IPS-NIHi11 (cell line): Measurements from ENCODE around the gene L1CAM.
A peak's percentile ranks its signal among the peaks of the same experiment; 100 is the strongest.
"Not testable (repeated sequence)": the region's sequence is repeated elsewhere in the genome, so short reads cannot be mapped to it uniquely, and the experiment has no call there.

ENCODE experiments used
- DNase-seq: peaks from one replicate; pipeline ENCODE4 v3.0.0; 2012; ENCODE audit warnings: mixed read lengths, low spot score

L1CAM gene

DNA sequence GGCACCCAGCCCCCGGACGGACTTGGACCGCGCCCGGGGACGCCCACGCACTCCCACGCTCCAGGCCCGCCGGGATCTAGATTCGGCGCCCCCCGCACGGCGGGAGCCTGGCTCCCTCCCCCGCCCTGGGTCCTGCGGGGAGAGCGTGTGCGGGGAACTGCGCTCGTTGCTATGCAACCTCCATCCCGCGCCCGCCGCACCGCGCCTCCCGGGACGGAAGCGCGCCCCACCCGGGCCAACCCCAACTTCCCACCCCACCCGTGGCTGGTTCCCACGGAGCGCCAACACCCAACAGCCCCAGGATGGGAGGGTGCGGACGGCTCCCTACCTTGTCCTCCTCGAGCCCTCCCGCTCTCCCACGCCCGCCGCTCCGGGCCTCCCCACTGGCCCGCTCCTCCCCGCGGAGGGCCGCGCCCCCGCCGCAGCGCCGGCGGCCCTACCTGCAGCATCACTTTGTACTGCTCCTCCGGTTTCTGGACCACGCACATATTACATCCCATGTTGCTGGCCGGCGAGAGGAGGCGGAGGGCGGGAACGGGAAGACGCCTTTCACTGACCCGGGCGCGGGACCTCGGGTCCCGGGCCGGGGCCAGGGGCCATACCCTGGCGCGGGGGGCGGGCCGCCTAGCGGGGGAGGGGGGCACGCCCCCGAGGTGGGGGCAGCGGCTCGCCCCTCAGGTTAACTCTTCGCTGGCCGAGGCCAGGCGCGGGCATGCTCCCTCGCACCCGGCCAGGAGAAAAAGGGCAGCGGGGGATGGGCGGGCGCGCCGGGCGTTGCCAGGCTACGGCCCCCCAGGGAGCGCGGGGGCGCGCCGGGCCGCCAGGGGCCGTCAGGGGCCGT is 56.0 kb downstream of the L1CAM start, which contains the start of gene PDZD4:
Gene PDZD4 (minus strand): TSS at position 746 of the 841 bp plus-strand sequence. CDS start 246 bp downstream, at position 500.
- DNase-seq, result peak; percentile 53

DNA sequence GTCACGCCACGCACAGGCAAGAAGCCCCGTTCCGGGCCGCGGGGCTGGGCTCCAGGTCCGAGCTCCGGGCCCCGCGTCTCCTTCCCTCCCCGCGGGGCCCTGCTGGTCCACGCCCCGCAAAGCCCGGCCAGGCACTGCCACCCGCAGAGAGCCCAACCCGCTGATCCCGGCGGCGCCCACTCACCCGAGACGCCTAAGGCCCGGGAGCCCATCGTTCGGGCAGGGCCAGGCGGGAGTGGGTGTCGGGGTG is 56.5 kb downstream of the L1CAM start:
- no peak for DNase-seq

DNA sequence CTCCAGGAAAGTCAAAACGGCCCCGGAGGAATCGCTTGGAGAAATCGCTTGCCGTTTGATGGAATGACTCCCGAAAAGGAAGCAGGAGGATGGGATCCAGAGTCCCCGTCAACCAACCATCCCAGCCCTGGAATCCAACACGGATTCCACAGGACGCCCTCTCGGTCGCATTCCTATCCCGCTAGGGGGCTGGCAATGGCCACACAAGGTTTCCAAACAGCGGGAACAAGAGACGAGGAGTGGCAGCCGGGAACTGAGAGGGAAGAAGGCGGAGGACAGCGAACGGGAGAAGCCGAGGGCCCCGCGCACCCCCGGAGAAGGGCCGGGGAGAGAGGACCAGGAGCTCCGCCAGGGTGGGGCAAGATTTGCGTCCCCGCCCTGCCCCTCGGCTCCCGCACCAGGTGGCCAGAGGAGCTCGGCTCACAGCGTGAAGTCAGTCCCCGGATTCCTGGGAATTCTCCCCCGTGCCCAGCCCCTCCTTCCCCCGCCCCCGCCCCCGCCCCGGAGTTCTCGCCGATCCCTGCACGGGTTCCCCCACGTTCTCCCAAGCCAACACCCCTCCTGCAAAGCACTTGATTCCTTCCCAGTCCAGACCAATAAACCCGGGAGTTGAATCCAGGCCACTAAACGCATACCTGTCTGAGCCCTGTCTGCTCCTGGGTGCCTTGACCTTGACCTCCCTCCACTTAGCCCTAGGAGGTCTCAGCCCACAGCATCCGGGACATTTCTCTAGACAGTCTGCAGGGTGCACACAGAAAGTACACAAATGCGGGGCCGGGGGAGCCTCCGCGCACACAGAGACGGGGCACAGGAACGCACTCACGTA is 57.0 kb downstream of the L1CAM start:
- no peak for DNase-seq

DNA sequence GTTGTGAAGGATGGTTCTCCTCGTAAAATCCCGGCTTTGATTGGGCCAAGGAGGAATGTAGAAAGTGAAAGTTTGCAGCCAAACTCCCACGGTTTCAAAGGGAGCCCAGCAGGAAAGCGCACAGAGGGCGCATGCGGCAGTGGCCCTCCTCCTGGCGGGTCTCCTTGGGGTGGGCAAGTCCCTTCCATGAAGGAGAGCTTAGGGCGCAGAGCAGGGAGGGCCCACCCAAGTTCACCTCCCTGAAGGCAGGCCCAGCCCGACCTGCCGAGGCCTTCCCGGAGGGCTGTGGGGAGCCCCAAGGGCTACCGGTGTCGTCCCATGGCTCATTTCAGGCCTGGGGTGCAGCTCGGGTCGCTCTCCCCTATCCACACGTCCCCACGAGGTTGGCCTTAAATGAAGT is 57.7 kb downstream of the L1CAM start:
- DNase-seq, result no peak

DNA sequence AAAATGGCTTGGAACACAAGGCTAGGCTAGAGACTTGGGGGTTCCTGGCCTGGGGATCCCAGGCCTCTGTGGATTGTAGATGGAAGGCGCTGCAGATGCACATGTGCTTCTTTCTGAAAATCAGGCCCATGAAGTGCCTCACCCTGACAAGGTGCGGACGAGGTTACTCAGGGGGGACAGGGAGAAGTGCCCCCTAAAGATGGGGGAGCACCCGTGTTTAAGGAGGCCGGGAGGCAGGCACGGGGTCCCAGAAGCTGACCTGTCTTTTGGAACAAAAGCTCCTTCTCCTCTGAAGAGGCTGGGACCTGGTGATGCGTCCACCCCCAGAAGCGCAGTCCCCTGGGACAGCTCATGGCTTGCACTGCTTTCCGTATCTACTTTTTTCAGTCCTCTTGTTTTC is 58.1 kb downstream of the L1CAM start:
- DNase-seq, result no peak

DNA sequence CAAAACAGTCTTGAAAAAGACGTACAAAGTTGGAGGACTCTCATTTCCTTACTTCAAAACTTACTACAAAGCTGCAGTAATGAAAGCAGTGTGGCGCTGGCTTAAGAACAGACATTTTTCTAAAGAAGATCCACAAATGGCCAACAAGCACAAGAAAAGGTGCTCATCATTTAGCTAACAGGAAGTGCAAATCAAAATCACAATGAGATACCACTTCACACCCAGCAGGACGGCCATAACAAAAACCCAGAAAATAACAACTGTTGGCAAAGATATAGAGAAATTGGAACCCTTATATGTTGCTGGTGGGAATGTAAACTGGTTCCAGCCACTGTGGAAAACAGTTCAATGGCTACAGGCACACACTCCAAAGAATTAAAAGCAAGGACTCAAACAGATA is 59.0 kb downstream of the L1CAM start:
- DNase-seq, result no peak

DNA sequence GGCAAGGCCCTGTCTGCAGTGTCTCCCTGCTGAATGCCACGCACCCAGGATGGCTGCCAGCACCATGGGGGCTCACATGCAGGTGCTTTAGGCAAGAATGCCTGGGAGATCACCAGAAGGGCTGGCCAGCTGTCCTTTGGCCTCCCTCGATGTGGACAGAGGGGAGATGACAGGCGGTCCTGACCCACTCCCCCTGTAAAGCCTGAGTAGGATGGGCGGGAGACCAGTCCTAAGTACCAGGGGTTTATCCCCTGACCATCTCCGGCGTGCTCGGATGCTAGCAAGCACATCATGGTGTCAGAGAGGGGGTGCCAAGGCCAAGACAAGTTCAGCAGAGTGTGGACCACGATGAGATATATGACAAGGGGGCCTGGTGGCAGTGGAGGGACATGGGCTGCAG is 60.9 kb downstream of the L1CAM start:
- DNase-seq, result no peak

DNA sequence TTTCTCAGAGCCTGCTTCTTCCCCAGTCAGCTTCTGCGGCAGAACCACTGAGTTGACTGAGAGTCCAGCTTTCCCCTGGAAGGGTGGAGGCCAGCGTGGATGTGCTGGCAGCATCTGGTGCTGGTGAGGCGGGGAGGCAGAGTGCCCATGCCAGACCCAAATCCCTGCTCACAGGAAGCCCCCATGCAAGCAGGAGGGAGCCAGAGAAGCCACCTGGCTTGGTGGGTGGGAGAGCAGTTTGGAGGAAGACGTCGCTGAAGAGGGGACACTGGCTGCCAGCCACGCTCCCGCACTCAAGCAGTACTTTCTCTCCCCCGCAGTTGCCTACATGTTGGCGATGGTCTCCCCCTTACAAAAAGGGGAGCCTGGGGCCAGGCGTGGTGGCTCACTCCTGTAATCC is 61.6 kb downstream of the L1CAM start:
- DNase-seq, result no peak

DNA sequence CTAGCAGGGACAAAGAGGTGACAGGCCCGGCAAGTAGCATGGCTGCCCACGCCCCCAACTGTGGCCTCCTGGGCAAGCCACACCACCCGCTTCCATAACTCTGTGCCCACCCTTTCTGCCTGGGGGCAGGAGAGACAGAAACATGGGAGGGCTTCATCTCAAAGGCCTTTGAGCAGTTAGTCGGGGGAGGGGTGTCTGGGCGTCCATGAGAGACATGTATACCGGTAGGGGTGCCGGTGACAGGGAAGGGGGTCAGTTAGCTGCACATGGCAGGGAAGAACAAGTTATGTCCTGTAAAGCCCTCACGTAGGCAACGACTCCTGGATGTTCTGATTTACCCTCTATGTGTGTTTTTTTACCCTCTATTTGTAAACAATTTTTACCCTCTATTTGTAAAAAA is 64.9 kb downstream of the L1CAM start:
- no peak for DNase-seq

DNA sequence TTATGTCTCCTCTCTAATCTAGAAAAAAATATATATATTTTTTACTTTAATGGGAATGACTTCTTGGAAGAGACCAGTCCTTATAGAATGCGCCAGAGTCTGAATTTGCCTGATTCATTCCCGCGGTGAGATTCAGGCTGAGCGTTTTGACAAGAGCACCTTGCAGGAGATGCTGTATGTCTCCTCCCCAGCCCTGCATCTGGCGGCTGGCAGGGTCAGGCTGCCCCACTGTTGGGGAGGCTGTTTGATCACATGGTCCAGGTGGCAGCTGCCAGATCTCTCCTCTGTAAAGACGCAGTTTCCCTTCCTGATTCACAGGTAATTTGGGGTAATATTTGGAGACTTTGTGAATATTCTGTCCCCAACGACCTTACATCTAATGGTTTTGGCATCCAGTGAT is 65.4 kb downstream of the L1CAM start:
- no peak for DNase-seq

DNA sequence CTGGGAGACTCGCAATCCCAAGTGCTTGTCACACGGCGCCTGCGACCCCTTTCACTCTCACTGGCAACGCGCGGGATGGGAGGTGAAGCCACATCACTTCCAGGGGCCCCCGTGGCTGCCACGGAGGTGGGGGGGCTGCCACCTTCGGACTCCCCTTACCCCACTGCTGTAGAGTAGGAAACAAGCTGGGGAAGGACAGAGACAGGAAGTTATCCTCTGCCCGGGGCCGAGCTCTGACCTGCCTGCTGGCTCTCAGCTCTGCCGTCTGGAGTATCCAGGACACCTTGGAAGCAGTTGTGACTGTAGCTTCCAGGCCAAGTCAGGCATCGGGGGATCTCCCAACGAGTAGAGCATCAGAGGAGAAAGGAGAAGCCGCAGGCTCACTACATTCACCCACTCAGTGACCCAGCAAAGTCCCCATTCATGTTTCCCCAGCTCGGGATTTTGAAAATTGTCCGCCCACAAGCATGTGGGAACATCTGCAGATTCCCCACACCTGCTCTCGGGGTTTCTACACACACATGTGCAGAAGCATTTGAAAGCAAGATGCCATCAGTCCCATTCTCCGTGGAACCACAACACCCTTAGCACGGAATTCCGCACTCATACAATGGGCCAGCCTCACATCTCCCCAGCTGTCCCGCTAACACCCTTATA is 66.5 kb downstream of the L1CAM start:
- DNase-seq, result no peak

DNA sequence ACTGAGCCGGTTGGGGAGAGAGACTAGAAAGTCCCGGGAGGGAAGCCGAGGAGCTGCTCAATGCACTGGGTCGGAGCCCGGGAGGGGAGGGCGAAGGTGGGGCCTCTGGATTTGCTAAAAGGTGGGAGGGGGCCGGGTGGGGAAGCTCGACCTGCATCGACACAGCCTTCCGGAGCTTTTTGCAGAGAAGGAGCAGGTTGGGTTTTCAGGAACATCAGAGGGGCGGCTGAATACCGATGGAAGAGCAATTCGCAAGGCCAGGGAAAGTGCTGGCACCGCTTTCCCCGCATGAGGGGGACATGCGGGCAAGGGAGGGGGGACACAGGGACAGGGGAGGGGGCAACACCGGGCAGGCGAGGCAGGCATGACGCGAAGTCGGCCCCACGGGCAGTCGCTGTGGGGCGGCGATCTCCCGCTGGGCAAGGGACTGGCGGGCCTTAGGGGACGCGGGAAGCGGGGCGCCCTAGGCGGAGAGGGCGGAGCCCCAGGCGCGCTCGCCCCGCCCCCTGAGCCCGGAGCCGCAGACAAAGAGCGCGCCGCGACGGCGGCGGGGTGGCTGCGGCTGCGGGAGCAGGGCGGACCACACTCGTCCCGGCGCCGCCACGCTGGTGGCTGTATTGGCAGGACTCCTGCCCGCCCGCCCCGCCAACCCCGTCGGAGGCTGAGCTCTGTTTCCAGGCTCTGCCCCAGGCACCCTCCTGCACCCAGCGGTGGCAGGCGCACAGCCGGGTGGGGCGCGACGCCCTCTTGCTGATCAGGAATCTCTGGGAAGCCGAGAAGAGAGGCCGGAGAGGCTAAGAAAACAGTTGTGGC is 67.2 kb downstream of the L1CAM start:
- peak; percentile 86 for DNase-seq

DNA sequence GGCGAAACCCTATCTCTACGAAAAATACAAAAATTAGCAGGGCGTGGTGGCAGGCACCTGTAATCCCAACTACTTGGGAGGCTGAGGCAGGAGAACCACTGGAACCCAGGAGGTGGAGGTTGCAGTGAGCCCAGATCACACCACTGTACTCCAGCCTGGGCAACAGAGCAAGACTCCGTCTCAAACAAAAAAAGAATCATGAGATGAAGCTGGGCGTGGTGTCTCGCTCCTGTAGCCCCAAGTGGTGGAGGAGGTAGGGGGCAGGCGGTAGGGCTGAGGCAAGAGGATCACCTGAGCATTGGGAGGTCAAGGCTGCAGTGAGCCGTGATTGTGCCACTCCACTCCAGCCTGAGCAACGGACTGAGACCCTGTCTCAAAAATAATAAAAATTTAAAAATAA is 67.9 kb downstream of the L1CAM start:
- DNase-seq, result not testable (repeated sequence)

DNA sequence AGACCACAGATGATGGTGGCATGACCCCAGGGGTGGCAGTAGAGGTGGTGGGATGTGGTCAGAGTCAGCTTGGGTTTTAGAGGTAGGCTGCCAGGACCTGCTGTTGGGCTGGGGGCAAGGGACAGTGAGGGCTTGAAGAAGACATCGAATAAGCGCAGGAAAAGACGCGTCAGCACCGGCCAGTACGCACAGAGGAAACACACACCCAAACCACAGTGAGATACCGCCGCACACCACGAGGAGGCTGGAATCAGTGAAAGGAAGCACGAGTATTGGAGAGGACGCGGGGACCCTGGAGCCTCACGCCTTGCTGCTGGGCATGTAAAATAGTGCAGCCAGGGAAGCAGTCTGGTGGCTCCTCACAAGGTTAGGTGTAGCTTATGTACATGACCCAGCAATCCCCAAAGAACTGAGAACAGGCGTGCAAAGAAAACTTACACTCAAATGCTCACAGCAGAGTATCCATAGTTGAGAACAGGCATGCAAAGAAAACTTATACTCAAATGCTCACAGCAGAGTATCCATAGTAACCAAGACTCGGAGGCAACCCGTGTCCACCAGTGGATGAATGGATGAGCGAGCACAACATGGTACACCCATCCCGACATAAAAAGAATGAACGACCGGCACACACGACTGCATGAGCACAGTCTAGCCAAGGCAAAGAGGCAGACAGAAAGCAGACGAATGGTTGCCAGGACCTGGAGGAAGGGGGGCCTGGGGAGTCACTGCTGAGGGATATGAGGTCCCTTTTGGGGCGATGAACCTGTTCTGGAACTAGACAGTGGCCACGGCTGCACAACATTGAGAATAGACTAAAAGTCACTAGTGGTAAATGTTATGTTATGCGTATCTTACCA is 68.9 kb downstream of the L1CAM start:
- peak; percentile 3 for DNase-seq

DNA sequence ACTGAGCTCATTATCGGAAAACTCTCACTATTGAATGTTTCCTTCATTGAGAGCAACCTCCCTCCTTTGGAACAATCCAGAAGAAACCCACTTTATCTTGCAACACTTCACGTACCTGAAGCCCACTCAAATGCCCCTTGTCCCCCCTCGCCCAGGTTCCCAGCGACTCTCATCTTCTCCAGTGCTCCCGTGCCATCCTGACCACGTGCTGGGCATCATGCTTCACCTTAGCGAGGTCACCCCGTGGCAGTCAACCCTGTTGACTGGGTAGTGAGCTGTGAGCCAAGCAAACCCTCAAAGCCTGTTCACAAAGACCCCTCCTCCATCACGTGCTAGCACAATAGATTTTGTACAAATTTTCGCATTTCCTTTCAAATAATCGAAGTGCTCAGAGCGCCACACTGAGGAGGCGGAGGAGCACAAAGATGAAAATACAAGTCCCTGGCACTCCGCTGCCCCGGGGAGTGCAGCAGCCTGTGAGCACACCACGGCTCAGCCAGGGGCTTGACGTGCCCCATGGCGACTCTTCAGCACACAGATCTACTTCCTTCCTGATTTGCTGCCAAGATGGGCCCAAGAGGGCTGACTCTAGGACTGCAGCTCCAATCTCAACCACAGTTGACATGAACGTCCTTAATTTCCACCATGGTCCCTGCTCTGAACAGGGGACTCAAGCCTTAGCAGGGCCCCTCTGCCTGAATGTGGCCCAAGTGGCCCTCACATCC is 71.2 kb downstream of the L1CAM start:
- DNase-seq, result no peak

DNA sequence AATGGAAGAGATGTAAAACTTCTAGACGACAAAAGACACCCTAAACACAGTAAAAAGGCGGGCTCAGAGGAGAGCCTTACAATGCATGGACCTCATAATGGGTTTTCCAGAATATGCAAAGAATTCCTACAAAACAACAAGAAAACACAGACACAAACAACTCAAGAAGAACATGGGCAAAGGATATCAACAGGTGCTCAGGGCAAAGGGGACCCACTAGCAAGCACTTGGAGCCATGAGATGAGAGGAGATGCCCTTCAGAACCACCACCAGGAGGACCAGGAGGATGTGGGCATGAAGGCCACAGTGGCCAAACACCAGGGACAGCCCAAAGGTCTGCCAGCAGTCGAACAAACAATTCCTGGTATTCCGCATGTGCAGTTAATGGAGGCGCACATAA is 72.8 kb downstream of the L1CAM start:
- no peak for DNase-seq

DNA sequence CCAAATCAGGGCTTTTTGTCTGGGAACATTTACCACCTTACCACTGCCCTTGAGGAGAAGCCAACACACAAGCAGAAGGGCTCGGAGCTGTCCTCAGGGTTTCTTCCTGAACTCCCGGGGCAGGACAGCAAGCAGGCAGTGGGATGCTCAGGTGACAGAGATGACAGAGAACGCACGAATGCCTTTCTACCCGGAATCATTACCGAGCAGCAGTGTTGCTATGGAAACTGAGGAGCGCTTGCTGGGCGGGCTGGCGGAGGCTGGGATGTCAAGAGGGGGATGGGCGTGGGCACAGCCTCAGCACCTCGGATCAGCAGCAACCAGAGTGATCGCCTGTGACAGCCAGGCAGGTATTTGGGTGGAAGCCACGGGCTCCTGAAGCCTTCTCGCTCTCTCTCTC is 73.8 kb downstream of the L1CAM start:
- no peak for DNase-seq
